Thyroid gland (tissue), 4 donors: ENCODE data around the gene CDX1.

Source experiments
- POLR2A ChIP-seq, 2 donors: fragments of 450-650 bp; IDR thresholded peaks; one replicate each; pipeline ENCODE4 v1.6.1; 2017; ENCODE audit warnings: antibody characterized with exemption in 2 of 2, mild to moderate bottlenecking in 2 of 2, moderate library complexity in 1 of 2
- TF ChIP-seq, protein P1 (sequence below), 6 experiments: fragments of 200-600 bp in 3 of 6; fragments of 450-650 bp in 3 of 6; sonication (generic) in 3 of 6; IDR thresholded peaks; one replicate each; pipeline ENCODE4 v1.5.1; 2016 to 2019; ENCODE audit warnings: antibody characterized with exemption in 6 of 6, mild to moderate bottlenecking in 2 of 6, inconsistent platforms in 1 of 6, moderate library complexity in 1 of 6

DNA sequence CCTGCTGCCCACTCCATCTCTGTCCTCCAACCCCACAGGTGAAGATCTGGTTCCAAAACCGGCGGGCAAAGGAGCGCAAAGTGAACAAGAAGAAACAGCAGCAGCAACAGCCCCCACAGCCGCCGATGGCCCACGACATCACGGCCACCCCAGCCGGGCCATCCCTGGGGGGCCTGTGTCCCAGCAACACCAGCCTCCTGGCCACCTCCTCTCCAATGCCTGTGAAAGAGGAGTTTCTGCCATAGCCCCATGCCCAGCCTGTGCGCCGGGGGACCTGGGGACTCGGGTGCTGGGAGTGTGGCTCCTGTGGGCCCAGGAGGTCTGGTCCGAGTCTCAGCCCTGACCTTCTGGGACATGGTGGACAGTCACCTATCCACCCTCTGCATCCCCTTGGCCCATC is 16.9 kb downstream of the CDX1 start:
- TF ChIP-seq, protein P1, sequence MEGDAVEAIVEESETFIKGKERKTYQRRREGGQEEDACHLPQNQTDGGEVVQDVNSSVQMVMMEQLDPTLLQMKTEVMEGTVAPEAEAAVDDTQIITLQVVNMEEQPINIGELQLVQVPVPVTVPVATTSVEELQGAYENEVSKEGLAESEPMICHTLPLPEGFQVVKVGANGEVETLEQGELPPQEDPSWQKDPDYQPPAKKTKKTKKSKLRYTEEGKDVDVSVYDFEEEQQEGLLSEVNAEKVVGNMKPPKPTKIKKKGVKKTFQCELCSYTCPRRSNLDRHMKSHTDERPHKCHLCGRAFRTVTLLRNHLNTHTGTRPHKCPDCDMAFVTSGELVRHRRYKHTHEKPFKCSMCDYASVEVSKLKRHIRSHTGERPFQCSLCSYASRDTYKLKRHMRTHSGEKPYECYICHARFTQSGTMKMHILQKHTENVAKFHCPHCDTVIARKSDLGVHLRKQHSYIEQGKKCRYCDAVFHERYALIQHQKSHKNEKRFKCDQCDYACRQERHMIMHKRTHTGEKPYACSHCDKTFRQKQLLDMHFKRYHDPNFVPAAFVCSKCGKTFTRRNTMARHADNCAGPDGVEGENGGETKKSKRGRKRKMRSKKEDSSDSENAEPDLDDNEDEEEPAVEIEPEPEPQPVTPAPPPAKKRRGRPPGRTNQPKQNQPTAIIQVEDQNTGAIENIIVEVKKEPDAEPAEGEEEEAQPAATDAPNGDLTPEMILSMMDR (IDR thresholded peaks at IDR 0.05), result no peak
- TF ChIP-seq POLR2A (IDR thresholded peaks at IDR 0.05), result no peak
